ENCODE results near the gene TMTC2.

Gene TMTC2

DNA sequence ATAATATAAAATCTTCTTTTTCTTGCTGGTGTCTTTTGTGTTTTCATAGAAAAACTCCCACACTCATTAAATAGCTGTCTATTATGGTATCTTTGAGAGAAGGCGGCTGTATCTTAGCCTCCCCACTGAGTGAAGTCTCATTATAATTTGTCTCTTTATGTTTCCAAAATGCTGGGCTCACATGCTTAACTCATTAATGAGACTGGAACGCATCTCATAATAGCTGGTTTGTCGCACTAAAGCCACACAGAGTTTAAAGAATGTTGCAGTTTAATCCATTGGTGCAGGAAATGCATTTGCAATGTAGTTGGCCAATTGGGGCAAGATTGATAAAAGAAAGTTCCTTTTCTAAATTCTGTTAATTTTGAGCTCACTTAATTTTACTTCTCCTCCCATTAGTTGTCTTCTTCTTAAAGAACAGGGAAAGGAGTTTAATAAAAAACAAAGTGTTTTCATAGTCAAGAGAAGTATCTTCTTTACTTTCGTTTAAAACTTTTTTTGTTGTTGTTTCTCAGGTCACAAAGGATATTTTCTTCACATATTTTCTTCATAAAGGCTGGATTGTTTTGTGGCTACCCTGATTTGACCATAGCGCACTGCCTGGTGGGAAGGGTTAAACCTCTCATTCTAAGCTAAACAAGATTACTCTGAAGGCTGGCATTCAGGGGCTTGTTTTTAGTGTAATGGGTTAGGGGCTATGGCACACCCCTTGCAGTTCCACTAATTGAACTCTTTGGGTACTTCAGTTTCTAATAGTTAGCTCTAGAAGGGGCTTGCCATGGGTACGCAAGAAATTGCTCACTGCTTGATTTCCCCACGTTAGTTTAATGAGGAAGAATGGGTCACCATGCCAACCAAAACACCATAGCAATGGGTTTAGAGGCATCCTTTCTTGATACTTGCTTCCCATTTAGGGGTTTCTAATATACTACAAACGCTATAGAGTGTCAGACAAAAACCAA lies 197.0 kb downstream of the TMTC2 start:
- DNase-seq (ENCODE audit: low read depth): no peak

DNA sequence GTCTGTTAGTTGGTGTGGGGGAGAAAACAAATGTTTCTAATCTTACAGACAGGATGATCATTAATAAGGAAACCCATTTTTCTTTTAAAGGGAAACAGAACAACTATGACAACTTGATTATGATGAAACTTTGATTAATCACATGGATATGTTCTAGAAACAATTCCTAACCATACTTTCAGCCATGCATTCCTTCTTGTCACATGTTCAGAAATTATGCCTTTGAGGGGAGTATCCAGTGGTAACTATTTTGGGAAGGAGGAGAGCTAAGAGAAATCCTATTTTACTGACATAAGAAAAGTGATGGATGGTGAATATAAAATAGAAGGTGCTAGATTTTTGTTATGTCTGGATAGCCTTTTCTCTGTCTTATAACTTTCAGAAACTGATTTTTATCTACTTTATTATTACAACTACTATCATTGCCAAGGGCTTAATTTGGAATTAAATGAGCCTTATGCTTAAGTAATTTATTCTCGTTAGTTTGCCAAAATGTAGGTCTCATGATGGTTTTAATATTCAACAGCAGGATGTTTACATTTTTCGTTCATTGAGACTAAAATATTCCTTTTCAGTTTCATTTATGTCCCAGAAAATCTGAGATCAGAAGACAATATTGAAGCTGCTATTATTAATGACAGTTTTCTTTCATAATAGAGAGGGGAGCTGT lies 200.1 kb downstream of the TMTC2 start:
- no peak for DNase-seq (ENCODE audit: low read depth)

DNA sequence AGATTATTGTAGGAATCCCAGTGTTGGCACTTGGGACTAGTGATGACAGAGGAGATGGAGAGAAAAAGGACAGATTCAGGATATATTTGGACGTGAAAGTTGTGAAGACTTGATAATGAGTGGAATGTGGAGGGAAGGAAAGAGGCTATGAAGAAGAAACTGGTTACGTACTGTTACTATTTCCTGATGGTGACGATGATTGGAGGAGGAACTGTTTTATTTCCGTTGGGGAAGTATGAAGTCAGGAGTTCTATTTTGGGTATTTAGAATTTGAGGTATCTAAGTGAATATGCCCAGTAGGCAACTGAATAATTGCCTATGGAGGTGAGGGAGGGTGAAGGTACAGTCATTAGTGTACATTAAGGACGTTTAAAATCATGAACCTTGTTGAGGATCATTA lies 207.2 kb downstream of the TMTC2 start:
- DNase-seq (ENCODE audit: low read depth): no peak

DNA sequence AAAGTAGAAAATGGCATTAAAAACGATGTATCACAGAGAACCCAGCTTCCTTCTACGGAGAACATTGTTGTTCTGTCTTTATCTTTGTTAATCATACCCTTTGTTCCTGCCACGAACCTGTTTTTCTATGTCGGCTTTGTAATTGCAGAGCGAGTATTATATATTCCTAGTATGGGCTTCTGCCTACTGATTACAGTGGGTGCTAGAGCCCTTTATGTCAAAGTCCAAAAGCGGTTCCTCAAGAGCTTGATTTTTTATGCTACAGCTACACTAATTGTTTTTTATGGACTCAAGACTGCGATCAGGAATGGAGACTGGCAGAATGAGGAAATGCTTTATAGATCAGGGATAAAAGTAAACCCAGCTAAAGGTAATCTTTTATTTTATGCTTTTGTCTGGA lies 209.6 kb downstream of the TMTC2 start:
- no peak for DNase-seq (ENCODE audit: low read depth)

DNA sequence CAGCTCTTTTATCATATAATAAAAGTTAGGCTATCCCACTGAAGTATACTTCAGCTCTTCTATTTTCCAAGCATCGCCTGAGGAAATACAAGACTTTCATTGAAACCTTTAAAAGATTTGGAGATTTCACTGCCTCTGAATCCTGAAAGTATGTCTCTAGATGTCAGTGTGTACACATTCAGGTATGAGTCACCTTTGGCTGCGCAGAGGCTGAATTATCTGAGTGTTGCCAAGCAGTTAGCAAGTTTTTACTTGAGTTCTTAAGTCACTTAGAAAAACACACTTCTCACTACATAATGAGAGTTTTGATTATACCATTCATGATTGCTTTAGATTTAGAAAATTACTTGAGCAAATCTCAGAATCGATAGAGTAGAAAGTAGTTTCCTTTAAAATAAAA lies 210.3 kb downstream of the TMTC2 start:
- no peak for DNase-seq (ENCODE audit: low read depth)

DNA sequence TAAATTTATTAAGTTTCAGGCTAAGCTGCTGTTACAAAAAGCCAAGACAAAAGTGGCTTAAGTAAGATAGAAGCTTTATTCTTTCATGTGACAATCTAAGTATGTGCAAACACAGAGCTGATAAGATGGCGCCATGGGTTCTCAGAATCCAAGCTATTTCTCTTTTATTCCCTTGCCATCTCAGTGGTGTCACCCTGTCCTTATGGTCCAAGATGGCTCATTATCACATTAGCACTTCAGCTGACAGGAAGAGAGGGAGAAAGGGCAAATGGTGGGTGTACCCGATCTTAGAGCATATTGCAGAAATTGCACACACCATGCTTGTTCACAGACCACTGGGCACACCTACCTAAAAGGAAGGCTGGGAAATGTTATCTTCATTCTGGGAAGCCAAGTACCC lies 211.7 kb downstream of the TMTC2 start:
- DNase-seq (ENCODE audit: low read depth): no peak

DNA sequence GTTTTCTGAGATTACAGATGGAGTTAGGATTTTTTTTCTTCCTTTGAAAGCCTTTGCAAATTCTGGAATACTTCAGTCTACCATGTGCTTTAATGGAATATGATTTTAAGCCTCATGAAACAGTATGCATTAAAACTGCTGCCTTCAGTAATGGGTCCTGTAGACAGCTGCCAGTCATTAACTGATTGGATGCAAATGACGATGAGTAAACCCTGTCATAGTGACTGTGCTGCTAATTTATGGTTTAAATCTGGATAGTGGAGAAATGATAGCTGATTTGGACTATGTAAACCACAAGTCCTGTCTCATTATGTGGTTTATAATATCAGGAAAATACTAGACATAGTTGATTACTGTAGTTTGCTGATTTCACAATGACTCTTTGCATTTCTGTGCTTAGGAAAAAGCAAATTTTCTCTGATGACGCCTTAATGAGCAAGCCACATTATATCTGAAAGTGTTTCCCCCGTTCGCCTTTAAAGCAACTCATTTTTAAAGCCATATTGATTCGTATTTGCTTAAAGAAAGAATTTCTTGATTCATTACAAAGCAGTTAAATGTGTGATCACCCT lies 217.6 kb downstream of the TMTC2 start:
- DNase-seq (ENCODE audit: low read depth): no peak

DNA sequence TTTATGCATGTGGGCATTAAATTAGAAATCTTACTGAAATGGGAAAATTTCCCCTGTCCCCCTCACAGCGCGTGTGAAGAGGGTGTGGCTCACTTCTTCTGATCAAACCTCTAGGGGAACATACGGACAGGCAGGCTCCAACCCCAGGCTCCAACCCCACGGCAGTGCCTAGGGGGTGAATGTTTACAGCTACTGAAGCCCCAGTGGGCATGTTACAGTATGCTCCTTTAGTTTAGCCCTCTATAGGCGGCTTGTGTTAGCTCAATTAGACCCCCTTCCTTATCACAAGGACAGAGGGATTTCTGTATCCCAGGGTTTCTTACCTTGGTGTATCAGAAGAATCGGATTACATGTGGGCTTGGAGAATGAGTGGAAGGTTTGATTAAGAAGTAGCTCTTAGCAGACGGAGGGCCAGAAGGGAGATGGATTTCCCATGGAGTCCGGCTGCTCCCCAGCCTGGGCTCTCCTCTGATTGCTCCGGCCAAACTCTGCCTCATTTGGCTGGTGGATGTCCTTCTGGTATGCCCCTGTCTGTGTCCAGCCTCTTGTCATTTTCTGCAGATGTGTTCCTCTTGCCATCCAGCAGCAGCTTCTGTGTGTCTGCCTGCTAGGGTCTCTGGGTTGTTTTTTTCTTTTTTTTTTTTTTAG lies 223.7 kb downstream of the TMTC2 start:
- no peak for DNase-seq (ENCODE audit: low read depth)

DNA sequence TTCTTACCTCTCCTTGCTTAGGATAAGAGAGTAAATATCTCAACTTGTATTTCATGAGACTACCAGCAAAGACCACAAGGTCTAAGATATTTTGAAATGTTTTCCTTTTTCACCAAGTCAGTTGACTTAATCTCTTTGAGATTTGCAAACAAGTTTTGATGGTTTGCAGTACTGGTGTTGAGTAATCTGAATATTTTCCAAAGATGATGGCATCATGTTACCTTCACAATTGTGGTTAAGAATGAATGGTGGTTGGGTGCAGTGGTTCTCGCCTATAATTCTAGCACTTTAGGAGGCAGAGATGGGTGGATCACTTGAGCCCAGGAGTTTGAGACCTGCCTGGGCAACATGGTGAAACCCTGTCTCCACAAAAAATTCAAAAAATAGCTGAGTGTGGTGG lies 225.7 kb downstream of the TMTC2 start:
- peak; percentile 3 for DNase-seq (ENCODE audit: low read depth)

DNA sequence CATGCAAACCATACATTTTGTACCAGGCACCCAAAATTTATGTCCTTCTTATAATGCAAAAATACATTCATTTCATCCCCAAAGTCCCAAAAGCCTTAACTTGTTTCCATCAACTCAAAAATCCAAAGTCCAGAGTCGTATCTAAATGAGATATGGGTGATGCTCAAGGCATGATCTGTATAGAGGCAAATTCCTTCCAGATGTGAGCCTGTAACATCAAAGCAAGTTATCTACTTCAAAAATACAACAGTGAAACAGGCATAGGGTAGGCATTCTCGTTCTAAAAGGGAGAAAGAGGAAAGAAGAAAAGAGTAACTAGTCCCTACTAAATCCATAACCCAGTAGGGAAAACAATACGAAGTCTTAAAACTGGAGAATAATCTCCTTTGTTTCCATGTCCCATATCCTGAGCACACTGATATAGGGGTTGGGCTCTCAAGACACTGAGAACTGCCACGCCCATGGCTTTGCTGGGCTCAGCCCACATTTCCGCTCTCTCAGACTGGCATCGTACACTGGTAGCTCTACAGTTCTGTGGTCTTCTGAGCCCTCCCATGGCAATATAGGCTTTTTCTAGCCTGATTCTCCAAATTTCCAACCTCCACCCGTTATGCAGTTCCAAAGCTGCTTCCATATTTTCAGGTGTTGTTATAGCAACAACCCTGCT lies 232.8 kb downstream of the TMTC2 start:
- DNase-seq (ENCODE audit: low read depth): no peak

DNA sequence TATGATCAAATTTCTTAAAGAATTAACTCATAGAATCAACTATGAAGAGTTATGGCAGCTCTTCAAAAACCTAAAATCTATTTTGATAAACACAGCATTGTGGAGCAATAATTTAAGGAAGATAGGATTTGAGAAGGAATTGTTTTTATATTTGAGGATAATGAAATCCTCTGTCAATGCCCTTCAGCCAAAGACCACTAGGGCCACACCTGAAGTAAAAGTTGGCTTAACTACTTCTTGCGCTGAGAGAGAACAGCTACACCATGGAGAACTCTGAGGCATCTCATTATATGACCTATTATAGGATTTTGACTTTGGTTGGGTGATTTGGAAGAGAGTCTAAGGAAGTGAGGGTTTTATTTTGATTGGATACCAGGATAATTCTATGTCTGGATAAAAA lies 237.2 kb downstream of the TMTC2 start:
- DNase-seq (ENCODE audit: low read depth): no peak

DNA sequence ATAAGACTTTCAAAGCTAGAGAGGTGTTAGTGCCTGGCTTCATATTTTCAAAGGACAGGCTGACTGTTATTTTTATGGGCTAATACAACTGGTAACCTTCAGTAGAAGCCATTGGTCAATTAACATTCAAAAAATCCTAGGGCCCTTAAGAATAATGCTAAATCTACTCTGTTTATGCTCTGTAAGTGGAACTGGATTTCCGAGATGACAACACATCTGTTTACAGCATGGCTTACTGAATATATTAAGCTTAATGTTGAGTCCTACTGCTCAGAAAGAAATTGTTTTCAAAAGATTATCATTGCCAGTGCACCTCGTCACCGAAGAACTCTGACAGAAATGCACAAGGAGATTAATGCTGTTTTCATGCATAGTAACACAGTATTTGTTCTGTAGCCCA lies 239.9 kb downstream of the TMTC2 start:
- DNase-seq (ENCODE audit: low read depth): no peak

DNA sequence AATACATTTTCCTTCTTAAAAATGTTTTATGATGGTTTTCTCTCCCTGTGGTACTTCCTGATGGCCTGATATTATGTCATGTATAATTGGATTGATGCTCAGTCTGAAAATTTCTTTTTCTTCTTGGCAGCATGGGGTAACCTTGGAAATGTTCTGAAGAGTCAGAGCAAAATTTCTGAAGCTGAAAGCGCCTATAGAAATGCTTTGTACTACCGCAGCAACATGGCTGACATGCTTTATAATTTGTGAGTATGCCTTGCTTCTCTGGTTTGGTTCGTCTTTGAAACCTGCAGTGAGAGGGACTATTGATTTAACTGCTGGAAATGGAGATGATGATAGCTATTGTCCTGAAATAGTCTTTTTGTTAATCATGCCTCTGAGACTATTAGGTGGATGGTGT lies 243.6 kb downstream of the TMTC2 start:
- DNase-seq (ENCODE audit: low read depth): no peak

DNA sequence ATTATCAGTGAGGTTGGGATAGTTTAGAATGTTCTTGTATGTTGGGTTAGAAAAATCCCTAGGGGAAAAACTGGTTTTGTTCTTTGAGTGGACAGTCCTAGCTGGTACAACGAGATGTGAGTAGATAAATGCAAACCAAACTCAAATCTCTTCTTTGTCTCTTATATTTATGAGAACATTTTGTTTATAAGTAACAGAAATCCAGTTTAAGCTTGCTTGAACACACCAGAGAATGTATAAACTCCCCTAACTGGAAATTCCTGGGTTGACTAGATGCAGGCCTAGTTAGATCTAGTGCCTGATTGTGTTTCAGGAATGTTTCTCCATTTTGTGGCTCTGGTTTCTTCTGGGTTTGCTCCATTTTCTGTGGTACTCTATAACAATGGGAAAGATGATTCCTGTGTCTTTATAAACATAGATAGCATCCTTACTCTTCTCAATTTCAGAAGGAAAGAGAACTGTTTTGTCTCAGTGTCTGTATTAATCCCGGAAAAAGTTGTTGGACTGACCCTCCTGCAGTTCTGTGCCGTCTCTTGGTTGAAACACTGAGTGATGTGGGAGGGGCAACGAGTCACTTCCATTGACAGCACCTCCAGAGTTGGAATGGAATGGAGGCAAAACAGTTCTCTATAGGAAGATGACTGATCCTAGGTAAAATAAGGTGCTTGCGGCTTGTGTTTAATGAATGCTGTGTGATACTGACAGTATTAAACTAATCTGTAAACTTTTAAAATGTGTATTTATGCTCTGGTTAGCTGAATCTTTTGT lies 244.8 kb downstream of the TMTC2 start:
- no peak for DNase-seq (ENCODE audit: low read depth)

DNA sequence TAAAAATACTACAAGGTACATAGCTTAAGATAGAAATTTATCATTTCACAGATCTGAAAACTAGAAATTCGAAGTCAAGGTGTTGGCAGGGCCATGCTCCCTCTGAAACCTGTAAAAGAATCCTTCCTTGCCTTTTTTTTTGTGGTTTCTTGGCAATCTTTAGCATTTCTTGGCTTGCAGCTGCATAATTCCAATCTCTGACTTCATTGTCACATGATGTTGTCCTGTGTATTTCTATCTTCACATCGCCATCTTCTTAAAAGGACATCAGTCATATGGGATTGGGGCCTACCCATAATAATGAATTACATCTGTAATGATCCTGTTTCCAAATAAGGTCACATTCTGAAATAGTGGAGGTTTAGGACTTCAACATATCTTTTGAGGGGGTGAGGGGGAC lies 250.4 kb downstream of the TMTC2 start:
- DNase-seq (ENCODE audit: low read depth): no peak

DNA sequence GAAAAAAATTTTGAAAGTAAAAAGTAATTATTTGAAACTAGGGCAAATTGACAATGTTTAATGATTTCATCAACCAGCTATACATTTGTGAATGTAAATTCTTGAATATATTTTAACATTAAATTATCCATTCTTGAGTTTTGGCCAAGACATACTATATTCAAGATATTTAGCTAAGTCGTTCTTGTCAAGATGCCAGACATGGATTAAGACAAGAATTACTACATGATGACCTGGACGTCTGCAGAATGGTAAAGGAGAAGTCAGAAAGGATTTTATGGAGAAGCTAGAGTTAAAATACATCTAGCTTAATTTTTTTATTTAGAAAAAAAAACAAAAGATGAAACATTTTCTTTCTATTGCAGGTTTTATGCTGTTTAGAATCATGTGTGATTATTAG lies 255.8 kb downstream of the TMTC2 start:
- no peak for DNase-seq (ENCODE audit: low read depth)

DNA sequence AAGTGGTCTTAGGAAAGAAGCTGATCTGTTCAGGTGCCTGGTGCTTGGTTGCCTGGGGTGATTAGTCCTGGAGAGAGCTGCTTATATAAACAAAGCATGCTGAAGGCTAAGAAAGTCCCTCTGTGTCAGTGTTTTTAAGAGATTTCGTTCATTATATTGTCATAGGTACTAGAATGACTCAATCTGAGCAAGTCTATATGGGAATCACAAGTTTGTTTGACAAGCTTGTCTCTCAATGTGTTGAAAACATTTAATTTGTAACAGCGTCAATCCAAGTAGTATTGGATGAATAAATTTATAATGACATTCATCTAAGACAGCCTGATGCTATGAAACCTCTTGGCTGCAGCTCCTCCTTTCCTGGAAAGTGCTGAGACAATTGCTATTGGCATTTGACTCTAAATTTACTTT lies 256.3 kb downstream of the TMTC2 start:
- no peak for DNase-seq (ENCODE audit: low read depth)

DNA sequence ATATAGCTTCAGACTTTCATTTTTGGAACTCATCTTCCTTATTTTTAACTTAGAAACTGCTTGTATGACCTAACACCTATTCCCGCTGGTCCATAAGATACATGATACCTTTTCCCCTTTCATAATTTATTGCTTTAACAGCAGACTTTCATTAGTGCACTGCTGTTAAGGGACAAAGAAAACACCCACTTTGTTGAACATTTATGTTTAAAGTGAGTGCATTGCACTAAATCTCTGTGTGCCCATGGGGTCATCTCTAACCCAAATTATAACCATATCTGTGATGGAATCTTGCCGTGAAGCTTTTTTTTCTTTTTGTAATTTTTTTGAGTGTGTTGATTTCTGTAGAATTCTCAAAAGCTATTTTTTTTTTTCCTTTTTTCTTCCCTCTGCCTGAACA lies 261.8 kb downstream of the TMTC2 start:
- DNase-seq (ENCODE audit: low read depth): no peak

DNA sequence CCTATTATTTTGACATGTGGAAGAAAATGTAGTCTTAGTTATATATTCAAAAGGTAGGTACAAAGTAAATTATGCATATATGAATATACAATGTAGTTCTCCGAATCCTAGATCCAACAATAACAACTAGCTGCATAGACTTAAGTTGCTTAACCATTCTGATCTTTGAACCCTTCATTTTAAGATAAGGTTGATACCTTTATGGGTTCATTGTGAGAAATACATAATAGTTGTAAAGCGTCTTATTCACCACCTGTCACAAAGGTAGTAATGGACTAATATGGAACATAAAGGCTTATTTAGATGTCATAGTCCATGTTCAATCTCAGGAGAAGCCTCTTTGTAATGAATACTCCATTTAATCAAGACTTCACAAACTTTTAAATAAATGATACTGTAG lies 263.6 kb downstream of the TMTC2 start:
- no peak for DNase-seq (ENCODE audit: low read depth)

DNA sequence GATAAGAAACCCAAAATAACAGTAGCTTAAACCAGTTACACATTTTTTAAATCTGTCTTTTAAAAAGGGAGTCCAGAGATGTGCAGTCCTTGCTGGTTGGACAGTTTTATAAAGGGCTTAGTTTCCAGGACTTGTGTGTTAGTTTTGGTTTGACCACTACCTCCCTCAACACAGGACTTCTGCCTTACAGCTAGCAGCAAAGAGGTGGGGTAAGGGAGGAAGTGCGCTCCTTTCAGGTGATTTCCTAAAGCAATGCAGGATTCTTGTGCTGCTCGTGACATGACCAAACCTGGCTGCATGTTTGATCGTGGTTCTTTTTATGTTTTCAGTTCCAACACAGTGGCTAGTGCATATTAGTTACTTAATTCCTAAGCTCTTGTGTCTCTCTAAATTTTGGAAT lies 266.2 kb downstream of the TMTC2 start:
- DNase-seq (ENCODE audit: low read depth): no peak

DNA sequence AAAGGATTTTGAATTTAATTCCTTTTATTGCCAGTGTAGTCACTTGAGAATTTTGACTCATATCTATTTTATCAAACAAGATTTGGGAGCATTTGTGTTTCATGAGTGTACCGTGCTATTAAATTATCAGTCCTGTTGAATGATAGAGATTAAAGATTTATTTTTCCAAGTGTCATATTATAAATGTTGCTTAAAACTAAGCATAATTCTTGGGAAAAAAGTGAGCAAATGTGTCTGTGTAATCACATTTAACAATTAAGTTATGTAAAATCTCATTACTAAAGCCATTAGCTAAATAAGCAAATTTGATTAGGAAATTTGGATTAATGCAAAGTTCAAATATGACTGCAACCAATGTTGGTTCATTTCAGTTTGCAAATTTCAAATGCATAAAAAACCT lies 266.7 kb downstream of the TMTC2 start:
- DNase-seq (ENCODE audit: low read depth): no peak

All from fibroblast of gingiva (primary cell).